K562 (cell line): ENCODE data around the gene OSBPL1A.

Experiments used
- AFF1 ChIP-seq, 2 experiments: fragments of 450-650 bp; IDR thresholded peaks; 2 replicates each; pipeline ENCODE4 v1.6.1; 2018; ENCODE audit warnings: mild to moderate bottlenecking in 2 of 2, low read depth in 1 of 2; ENCODE audit not compliant: partially characterized antibody in 2 of 2
- ATF3 ChIP-seq, 2 experiments: fragments of 450-650 bp in 1 of 2; sonication (generic) in 1 of 2; formaldehyde crosslinking in 1 of 2; IDR thresholded peaks in 1 of 2; conservative IDR thresholded peaks in 1 of 2; 2 replicates each; pipeline versions ENCODE4 v1.6.1 to v1.8.1; 2016 to 2023; ENCODE audit warnings: mild to moderate bottlenecking in 2 of 2, moderate library complexity in 2 of 2, inconsistent platforms in 1 of 2, missing genetic modification reagents in 1 of 2
- CTCF ChIP-seq, 3 experiments: IDR thresholded peaks in 2 of 3; conservative IDR thresholded peaks in 1 of 3; 2 replicates each; pipeline ENCODE4 v1.5.1; 2011 to 2012; ENCODE audit warnings: low read length in 3 of 3, mild to moderate bottlenecking in 3 of 3, control low read depth in 2 of 3, improper control_type of control experiment in 1 of 3, inconsistent platforms in 1 of 3, low read depth in 1 of 3, mixed read lengths in 1 of 3, moderate library complexity in 1 of 3; ENCODE audit not compliant: insufficient read depth in 2 of 3
- EHMT2 ChIP-seq: fragments of 450-650 bp; IDR thresholded peaks from 2 replicates; pipeline ENCODE4 v1.6.1; 2018; ENCODE audit warnings: antibody characterized with exemption
- FOXM1 ChIP-seq, 2 experiments: fragments of 450-650 bp in 1 of 2; sonication (generic) in 1 of 2; formaldehyde crosslinking in 1 of 2; IDR thresholded peaks; 2 replicates each; pipeline versions ENCODE4 v1.6.1 to v1.9.0; 2017 to 2022; ENCODE audit warnings: low read depth in 2 of 2, mild to moderate bottlenecking in 2 of 2, missing genetic modification reagents in 1 of 2, moderate library complexity in 1 of 2
- KAT7 ChIP-seq: sonication (generic); formaldehyde crosslinking; IDR thresholded peaks from 2 replicates; pipeline ENCODE4 v1.8.0; 2022; ENCODE audit warnings: missing genetic modification reagents, mild to moderate bottlenecking, borderline replicate concordance
- SIX5 ChIP-seq, 2 experiments: IDR thresholded peaks; 2 replicates each; pipeline ENCODE4 v1.6.1; 2011; ENCODE audit warnings: low read length in 2 of 2, borderline replicate concordance in 1 of 2, low read depth in 1 of 2, mild to moderate bottlenecking in 1 of 2, moderate library complexity in 1 of 2; ENCODE audit not compliant: insufficient read depth in 1 of 2
- ZBTB11 ChIP-seq, 3 experiments: fragments of 200-800 bp in 1 of 3; fragments of 250-450 bp in 1 of 3; fragments of 450-650 bp in 1 of 3; sonication (Bioruptor Pico) in 1 of 3; sonication (Bioruptor generic) in 1 of 3; formaldehyde crosslinking in 1 of 3; IDR thresholded peaks; 2 replicates each; pipeline versions ENCODE4 v1.6.1 to v1.8.0; 2016 to 2022; ENCODE audit warnings: mild to moderate bottlenecking in 2 of 3, missing genetic modification characterization in 2 of 3, missing compliant biosample characterization in 1 of 3, moderate library complexity in 1 of 3
- ZBTB8A ChIP-seq: fragments of 450-650 bp; IDR thresholded peaks from 2 replicates; pipeline ENCODE4 v1.6.1; 2018; ENCODE audit warnings: mild to moderate bottlenecking, moderate library complexity; ENCODE audit not compliant: partially characterized antibody

GRCh38 chr18:24254071-24254470 is 143.6 kb downstream of the OSBPL1A start:
- no peak for TF ChIP-seq CTCF (IDR thresholded peaks at IDR 0.05 in 2 of 3, conservative IDR thresholded peaks at IDR 0.05 in 1 of 3; ENCODE audit: insufficient read depth in 2 of 3, low read depth in 1 of 3, low read length in 3 of 3)
- TF ChIP-seq ZBTB11 (CRISPR knock-in tag; IDR thresholded peaks at IDR 0.05) = no peak
- TF ChIP-seq ZBTB8A = no peak
- no peak for TF ChIP-seq SIX5 (IDR thresholded peaks at IDR 0.05; ENCODE audit: borderline replicate concordance in 1 of 2, insufficient read depth in 1 of 2, low read depth in 1 of 2, low read length in 2 of 2)
- TF ChIP-seq ATF3 (IDR thresholded peaks at IDR 0.05) = no peak
- TF ChIP-seq ATF3 (CRISPR knock-in tag; conservative IDR thresholded peaks at IDR 0.05) = no peak
- no peak for TF ChIP-seq EHMT2
- no peak for TF ChIP-seq FOXM1 (IDR thresholded peaks at IDR 0.05; ENCODE audit: low read depth)
- TF ChIP-seq FOXM1 (CRISPR knock-in tag; IDR thresholded peaks at IDR 0.05; ENCODE audit: low read depth) = no peak
- no peak for TF ChIP-seq KAT7 (CRISPR knock-in tag)
- no peak for TF ChIP-seq AFF1 (IDR thresholded peaks at IDR 0.05; ENCODE audit: low read depth in 1 of 2, partially characterized antibody in 2 of 2)
